Colonic mucosa (tissue), 4 donors: Measurements from ENCODE around the gene FBLIM1. TPM values are rescaled to one million over a fixed set of nuclear protein-coding genes. Genes with fewer than 3 reads are reported as not detected.

ENCODE experiments used
- DNase-seq: peaks from one replicate; pipeline ENCODE4 v3.0.0-alpha.2; 2020
- H3K27ac ChIP-seq: fragments of 200-600 bp; one replicate; pipeline ENCODE4 v1.8.0; 2021
- H3K27me3 ChIP-seq: fragments of 200-600 bp; one replicate; pipeline ENCODE4 v1.8.0; 2021
- H3K36me3 ChIP-seq: fragments of 200-600 bp; one replicate; pipeline ENCODE4 v1.8.0; 2021
- H3K4me1 ChIP-seq: fragments of 200-600 bp; one replicate; pipeline ENCODE4 v1.8.0; 2021; ENCODE audit warnings: mild to moderate bottlenecking
- H3K4me3 ChIP-seq: fragments of 200-600 bp; one replicate; pipeline ENCODE4 v1.8.0; 2021
- H3K9ac ChIP-seq, 2 donors: one replicate each; pipeline ENCODE4 v1.7.0; 2013; ENCODE audit warnings: control low read depth in 2 of 2, low read depth in 2 of 2, low read length in 2 of 2
- H3K9me3 ChIP-seq: fragments of 200-600 bp; one replicate; pipeline ENCODE4 v1.8.0; 2021
- CTCF ChIP-seq: fragments of 200-600 bp; IDR thresholded peaks from one replicate; pipeline ENCODE4 v1.8.0; 2022; ENCODE audit warnings: antibody characterized with exemption, mild to moderate bottlenecking
- intact Hi-C: fragments of 100-400 bp; cut with DNase I; formaldehyde crosslinking; loops from one replicate; pipeline ENCODE4 v1.14.1; 2022
- total RNA-seq, 2 donors: library from RNA; stranded (reverse); fragmentation: NEBNext Ultra II Directional in 1 of 2; extraction: Animal tissue kit (Norgen Biotek cat#: 25700) in 1 of 2; gene quantifications; one replicate each; pipeline ENCODE4 v1.2.1, GENCODE V29; 2021
- donor health status: healthy.
- donor health status: DM: no; HTN: no; CAD: no.
- donor health status: DM: no; HTN: no; CAD: no.

The FBLIM1 gene, protein sequence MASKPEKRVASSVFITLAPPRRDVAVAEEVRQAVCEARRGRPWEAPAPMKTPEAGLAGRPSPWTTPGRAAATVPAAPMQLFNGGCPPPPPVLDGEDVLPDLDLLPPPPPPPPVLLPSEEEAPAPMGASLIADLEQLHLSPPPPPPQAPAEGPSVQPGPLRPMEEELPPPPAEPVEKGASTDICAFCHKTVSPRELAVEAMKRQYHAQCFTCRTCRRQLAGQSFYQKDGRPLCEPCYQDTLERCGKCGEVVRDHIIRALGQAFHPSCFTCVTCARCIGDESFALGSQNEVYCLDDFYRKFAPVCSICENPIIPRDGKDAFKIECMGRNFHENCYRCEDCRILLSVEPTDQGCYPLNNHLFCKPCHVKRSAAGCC
- total RNA-seq, result 100 to 1,000 TPM; 167 to 213 TPM

- Histone ChIP-seq H3K9me3 (no peaks in the 10 kb centered on the region), H3K4me3 (peak within 1 kb of the TSS; percentile 65), H3K27ac (peak within 1 kb of the TSS; percentile 76), H3K4me1 (no peaks in the 10 kb centered on the region), H3K36me3 (no peaks in the 10 kb centered on the region), H3K9ac (peak within 1 kb of the TSS; percentile 81 to 86), H3K27me3 (no peaks in the 10 kb centered on the region)
- intact Hi-C loops, result no loop called here
- no peak for DNase-seq
- no peak for TF ChIP-seq CTCF
Measured at GRCh38 chr1:15758343-15758931, at the start of gene FBLIM1. Gene FBLIM1 (plus strand): TSS chr1:15758795. CDS start chr1:15764984, 6,189 bp downstream.

DNA sequence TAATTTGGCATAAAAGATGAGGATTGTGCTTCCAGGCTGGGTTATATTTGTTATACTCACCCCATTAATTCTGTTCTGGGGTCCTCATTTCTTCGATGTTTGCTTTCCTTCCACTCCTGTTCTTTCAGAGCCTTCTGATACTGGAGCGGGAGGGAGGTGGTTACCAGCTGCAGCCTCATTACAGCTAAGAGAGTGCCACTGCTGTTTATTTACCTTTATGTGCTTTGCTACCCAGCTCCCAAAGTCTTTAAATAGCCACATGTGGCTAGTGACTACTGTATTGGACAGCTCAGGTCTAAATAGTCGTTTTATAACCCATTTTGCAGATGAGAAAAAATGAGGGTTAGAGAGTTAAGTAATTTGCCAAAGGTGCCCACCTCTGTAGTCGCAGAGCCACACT, 49.4 kb upstream of the FBLIM1 start:
- Histone ChIP-seq H3K27me3 (no peaks in the 10 kb centered on the region), H3K9ac (no peak overlapping the region), H3K9me3 (no peaks in the 10 kb centered on the region), H3K27ac (no peak overlapping the region), H3K4me3 (no peak overlapping the region), H3K36me3 (no peaks in the 10 kb centered on the region), H3K4me1 (no peaks in the 10 kb centered on the region)
- TF ChIP-seq CTCF, result no peak
- intact Hi-C loops, result no loop called here
- no peak for DNase-seq

GRCh38 chr1:15712168-15712567, 46.4 kb upstream of the FBLIM1 start:
- intact Hi-C loops, result no loop called here
- Histone ChIP-seq H3K27me3 (no peaks in the 10 kb centered on the region), H3K9ac (no peak overlapping the region), H3K9me3 (no peaks in the 10 kb centered on the region), H3K4me3 (no peak overlapping the region), H3K27ac (no peak overlapping the region), H3K4me1 (no peaks in the 10 kb centered on the region), H3K36me3 (no peaks in the 10 kb centered on the region)
- TF ChIP-seq CTCF, result no peak
- no peak for DNase-seq

- TF ChIP-seq CTCF, result no peak
- no peak for DNase-seq
- no peak overlapping the region for H3K27ac ChIP-seq
Measured at GRCh38 chr1:15714406-15715136, 44.0 kb upstream of the FBLIM1 start.

DNA sequence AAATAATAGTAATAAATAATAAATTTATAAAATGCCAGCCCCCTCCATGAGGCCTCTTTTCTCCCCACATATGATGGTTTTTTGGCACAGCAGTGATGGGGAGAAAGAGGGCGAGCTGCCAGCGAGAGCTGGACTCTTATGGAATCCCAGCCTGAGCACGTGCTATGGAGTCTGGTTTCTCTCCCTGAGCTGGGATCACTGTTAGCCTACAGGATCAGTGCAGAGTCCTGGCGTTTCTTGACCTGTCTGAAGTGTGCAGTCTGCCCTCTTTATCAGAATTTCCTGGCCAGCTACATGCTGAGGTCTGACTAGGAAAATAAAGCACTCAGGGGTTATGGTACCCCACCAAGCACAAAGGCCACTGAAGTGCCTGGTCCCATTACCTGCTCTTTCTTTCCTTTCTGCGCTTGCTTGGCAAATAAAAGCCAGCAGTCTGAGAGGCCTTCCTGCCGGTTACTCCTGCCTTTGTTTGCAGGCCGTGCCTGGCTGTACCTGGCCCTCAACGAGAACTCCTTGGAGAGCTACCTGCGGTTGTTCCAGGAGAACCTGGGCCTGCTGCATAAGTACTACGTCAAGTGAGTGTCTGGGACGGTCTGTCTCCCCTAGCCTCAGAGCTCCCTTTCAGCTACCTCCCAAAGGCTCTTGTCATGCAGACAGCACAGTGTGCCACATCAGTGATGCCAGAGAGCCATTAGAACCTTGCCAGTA, 41.0 kb upstream of the FBLIM1 start:
- no peak overlapping the region for H3K9ac ChIP-seq

More at GRCh38 chr1:15714406-15715136, 44.0 kb upstream of the FBLIM1 start:
- no peaks in the 10 kb centered on the region for H3K4me1 ChIP-seq
- intact Hi-C loops, result no loop called here
- no peaks in the 10 kb centered on the region for H3K36me3 ChIP-seq
- no peaks in the 10 kb centered on the region for H3K27me3 ChIP-seq
- H3K9ac ChIP-seq, result no peak overlapping the region
- no peak overlapping the region for H3K4me3 ChIP-seq
- no peaks in the 10 kb centered on the region for H3K9me3 ChIP-seq

More for the DNA sequence above, 41.0 kb upstream of the FBLIM1 start:
- Histone ChIP-seq H3K4me3 (no peak overlapping the region), H3K4me1 (no peaks in the 10 kb centered on the region), H3K27me3 (no peaks in the 10 kb centered on the region), H3K9me3 (no peaks in the 10 kb centered on the region), H3K27ac (no peak overlapping the region), H3K36me3 (no peaks in the 10 kb centered on the region)
- intact Hi-C loops, result no loop called here
- DNase-seq, result no peak
- TF ChIP-seq CTCF, result no peak
